Tibial nerve (tissue), 4 donors: ENCODE results near the gene OSM. TPM values are rescaled to one million over a fixed set of nuclear protein-coding genes. Genes with fewer than 3 reads are reported as not detected.

Experiments
- DNase-seq, 2 donors: peaks; one replicate each; pipeline ENCODE4 v3.0.0-alpha.2; 2019; ENCODE audit warnings: low spot score in 2 of 2
- H3K27ac ChIP-seq, 4 donors: fragments of 200-600 bp; sonication (generic) in 3 of 4; one replicate each; pipeline ENCODE4 v1.5.1; 2017 to 2019; ENCODE audit warnings: mild to moderate bottlenecking in 1 of 4
- H3K27me3 ChIP-seq, 2 donors: fragments of 200-600 bp; sonication (generic) in 1 of 2; one replicate each; pipeline versions ENCODE4 v1.5.1 to v1.6.0; 2017 to 2019
- H3K36me3 ChIP-seq, 3 donors: fragments of 200-600 bp; sonication (generic); one replicate each; pipeline ENCODE4 v1.5.1; 2018 to 2019
- H3K4me1 ChIP-seq, 4 donors: fragments of 200-600 bp; sonication (generic) in 3 of 4; one replicate each; pipeline ENCODE4 v1.5.1; 2017 to 2019
- H3K4me3 ChIP-seq, 4 donors: fragments of 200-600 bp; sonication (generic) in 3 of 4; one replicate each; pipeline ENCODE4 v1.5.1; 2017 to 2019; ENCODE audit warnings: mild to moderate bottlenecking in 1 of 4, moderate library complexity in 1 of 4
- H3K9me3 ChIP-seq, 4 donors: fragments of 200-600 bp; sonication (generic) in 3 of 4; one replicate each; pipeline ENCODE4 v1.5.1; 2017 to 2019
- CTCF ChIP-seq, 5 experiments: fragments of 200-600 bp in 3 of 5; fragments of 450-650 bp in 2 of 5; sonication (generic) in 3 of 5; IDR thresholded peaks; one replicate each; pipeline ENCODE4 v1.5.1; 2016 to 2019; ENCODE audit warnings: antibody characterized with exemption in 5 of 5, mild to moderate bottlenecking in 3 of 5, moderate library complexity in 2 of 5
- EP300 ChIP-seq, 2 donors: sonication (generic); formaldehyde crosslinking; IDR thresholded peaks; one replicate each; pipeline ENCODE4 v1.6.1; 2017; ENCODE audit warnings: antibody characterized with exemption in 2 of 2, mild to moderate bottlenecking in 1 of 2
- POLR2A ChIP-seq, 2 donors: fragments of 450-650 bp; IDR thresholded peaks; one replicate each; pipeline ENCODE4 v1.6.1; 2017; ENCODE audit warnings: antibody characterized with exemption in 2 of 2, mild to moderate bottlenecking in 2 of 2, moderate library complexity in 2 of 2
- WGBS, 2 donors: methylation state at CpG; one replicate each; pipeline ENCODE4 v1.1.5; 2018; 5-methylcytosine and 5-hydroxymethylcytosine counted together
- total RNA-seq, 4 donors: library from RNA; depleted of rRNA; stranded (reverse); fragments of >200 nt; gene quantifications; one replicate each; pipeline ENCODE4 v1.1.0, GENCODE V29; 2016

OSM gene
- total RNA-seq, 4 donors from 2014 or later = 1.4 to 19.7 (median 4.2) TPM

- DNase-seq = no peak
- Histone ChIP-seq H3K36me3 (no peaks in the 10 kb centered on the region), H3K27me3 (no peaks in the 10 kb centered on the region), H3K27ac (no peak overlapping the region), H3K4me1 (peaks cover 0 to 11% (median 5%) of the 10 kb centered on the region in 4 donors), H3K4me3 (no peak overlapping the region), H3K9me3 (no peaks in the 10 kb centered on the region)
- TF ChIP-seq CTCF (IDR thresholded peaks at IDR 0.05) (no peak), EP300 (IDR thresholded peaks at IDR 0.05) (no peak), POLR2A (IDR thresholded peaks at IDR 0.05) (no peak)
- 86 to 87% methylated on average over 10 to 15 of the region's 17 CpGs for WGBS, 2 donors
These were observed 2.8 kb downstream of the OSM start for GRCh38 chr22:30263883-30264282.

- Histone ChIP-seq H3K27me3 (no peaks in the 10 kb centered on the region), H3K4me1 (peaks cover 0 to 11% (median 5%) of the 10 kb centered on the region in 4 donors), H3K4me3 (peak overlapping the region in 2 of 4 donors; percentile 7 to 35), H3K27ac (peak overlapping the region in 1 of 4 donors; percentile 40), H3K36me3 (no peaks in the 10 kb centered on the region), H3K9me3 (no peaks in the 10 kb centered on the region)
- TF ChIP-seq CTCF (IDR thresholded peaks at IDR 0.05) = peak; percentile 93 to 99 (median 98)
- TF ChIP-seq EP300 (IDR thresholded peaks at IDR 0.05) = peak in 1 of 2 donors; percentile 40
- no peak for TF ChIP-seq POLR2A (IDR thresholded peaks at IDR 0.05)
- DNase-seq = peak; percentile 69 to 83
- 14 to 21% methylated on average over 22 to 27 of the region's 27 CpGs for WGBS, 2 donors
These were observed 3.5 kb downstream of the OSM start for GRCh38 chr22:30262917-30263741.

GRCh38 chr22:30262112-30262511, 4.5 kb downstream of the OSM start:
- 93 to 96% methylated on average over 4 of the region's 4 CpGs for WGBS, 2 donors
- Histone ChIP-seq H3K36me3 (no peaks in the 10 kb centered on the region), H3K4me1 (peaks cover 0 to 11% (median 2%) of the 10 kb centered on the region in 4 donors), H3K4me3 (no peak overlapping the region), H3K27ac (no peak overlapping the region), H3K27me3 (no peaks in the 10 kb centered on the region), H3K9me3 (no peaks in the 10 kb centered on the region)
- TF ChIP-seq CTCF (IDR thresholded peaks at IDR 0.05) (no peak), POLR2A (IDR thresholded peaks at IDR 0.05) (no peak), EP300 (IDR thresholded peaks at IDR 0.05) (no peak)
- no peak for DNase-seq

- no peaks in the 10 kb centered on the region for H3K36me3 ChIP-seq
- H3K4me1 ChIP-seq = peaks cover 0 to 15% (median 5%) of the 10 kb centered on the region in 4 donors
- no peak for DNase-seq
- H3K4me3 ChIP-seq = no peak overlapping the region
- WGBS, 2 donors = 77 to 89% methylated on average over 8 of the region's 8 CpGs
- TF ChIP-seq POLR2A (IDR thresholded peaks at IDR 0.05) (no peak), CTCF (IDR thresholded peaks at IDR 0.05) (no peak), EP300 (IDR thresholded peaks at IDR 0.05) (no peak)
- H3K27me3 ChIP-seq = no peaks in the 10 kb centered on the region
- H3K27ac ChIP-seq = no peak overlapping the region
- no peaks in the 10 kb centered on the region for H3K9me3 ChIP-seq
These were observed 5.5 kb downstream of the OSM start for GRCh38 chr22:30261134-30261533.

- H3K4me1 ChIP-seq = peaks cover 0 to 20% (median 8%) of the 10 kb centered on the region in 4 donors
- no peak for DNase-seq
- no peak overlapping the region for H3K27ac ChIP-seq
- no peak overlapping the region for H3K4me3 ChIP-seq
- no peaks in the 10 kb centered on the region for H3K9me3 ChIP-seq
- H3K27me3 ChIP-seq = no peaks in the 10 kb centered on the region
- no peaks in the 10 kb centered on the region for H3K36me3 ChIP-seq
- 86 to 89% methylated on average over 8 of the region's 8 CpGs for WGBS, 2 donors
- TF ChIP-seq EP300 (IDR thresholded peaks at IDR 0.05) = no peak
- TF ChIP-seq POLR2A (IDR thresholded peaks at IDR 0.05) = no peak
- no peak for TF ChIP-seq CTCF (IDR thresholded peaks at IDR 0.05)
These were observed 6.0 kb downstream of the OSM start for GRCh38 chr22:30260682-30261081.
